WTC11 (cell line): ENCODE measurements around the gene ACVR1. TPM values are rescaled to one million over a fixed set of nuclear protein-coding genes. Genes with fewer than 3 reads are reported as not detected.

ENCODE experiments used
- ATAC-seq: fragments of 200-7000 bp; cut with Tn5 transposase; 2 replicates; pipeline ENCODE4 v1.10.0; 2021; ENCODE audit warnings: mild to moderate bottlenecking, moderate library complexity
- CTCF ChIA-PET: fragments of 300-600 bp; sonication (Branson Sonifier 250); formaldehyde crosslinking; loops from one replicate; lab custom pipeline; 2021; ENCODE audit warnings: antibody characterized with exemption; lab: Charles Lee
- POLR2A ChIA-PET: fragments of 350-600 bp; sonication (Branson Sonifier 250); formaldehyde crosslinking; loops from one replicate; lab custom pipeline; 2021; ENCODE audit warnings: antibody characterized with exemption; lab: Charles Lee
- DNase-seq: peaks from one replicate; pipeline ENCODE4 v3.0.0; 2021; ENCODE audit warnings: low spot score
- H3K27ac Mint-ChIP-seq: 2 replicates; pipeline ENCODE4 v1.8.0; 2021; ENCODE audit warnings: mixed read lengths
- H3K27me3 Mint-ChIP-seq: 2 replicates; pipeline ENCODE4 v1.8.0; 2021; ENCODE audit warnings: low read depth, mild to moderate bottlenecking, moderate library complexity, mixed read lengths
- H3K36me3 Mint-ChIP-seq: 2 replicates; pipeline ENCODE4 v1.8.0; 2021; ENCODE audit warnings: mixed read lengths
- H3K4me1 Mint-ChIP-seq: 2 replicates; pipeline ENCODE4 v1.8.0; 2022; ENCODE audit warnings: mixed read lengths
- H3K4me3 Mint-ChIP-seq: 2 replicates; pipeline ENCODE4 v1.8.0; 2021; ENCODE audit warnings: mild to moderate bottlenecking, moderate library complexity, mixed read lengths
- H3K9me3 Mint-ChIP-seq: 2 replicates; pipeline ENCODE4 v1.8.0; 2021; ENCODE audit warnings: mixed read lengths
- ATF3 ChIP-seq: sonication (generic); formaldehyde crosslinking; conservative IDR thresholded peaks from 2 replicates; pipeline ENCODE4 v1.8.1; 2022; ENCODE audit warnings: mild to moderate bottlenecking, missing genetic modification reagents
- ATF6 ChIP-seq: sonication (generic); formaldehyde crosslinking; IDR thresholded peaks from 2 replicates; pipeline ENCODE4 v1.8.1; 2023; ENCODE audit warnings: mild to moderate bottlenecking, missing genetic modification reagents
- HMGA2 ChIP-seq: fragments of 250-450 bp; sonication (Bioruptor Pico); IDR thresholded peaks from 2 replicates; pipeline ENCODE4 v1.4.0; 2021; ENCODE audit warnings: mild to moderate bottlenecking, moderate library complexity
- HMGXB4 ChIP-seq: sonication (generic); formaldehyde crosslinking; IDR thresholded peaks from 2 replicates; pipeline ENCODE4 v1.8.1; 2023; ENCODE audit warnings: mild to moderate bottlenecking, moderate library complexity, missing genetic modification reagents
- IRF2 ChIP-seq: sonication (generic); formaldehyde crosslinking; IDR thresholded peaks from 2 replicates; pipeline ENCODE4 v1.8.0; 2022; ENCODE audit warnings: low read depth, missing genetic modification reagents, borderline replicate concordance
- JAZF1 ChIP-seq: fragments of 250-450 bp; sonication (Bioruptor Pico); IDR thresholded peaks from 2 replicates; pipeline ENCODE4 v1.9.0; 2021; ENCODE audit warnings: moderate library complexity, mild to moderate bottlenecking, inconsistent platforms
- MYBL2 ChIP-seq: sonication (generic); formaldehyde crosslinking; IDR thresholded peaks from 2 replicates; pipeline ENCODE4 v1.8.1; 2023; ENCODE audit warnings: mild to moderate bottlenecking, moderate library complexity, missing genetic modification reagents
- PREB ChIP-seq: sonication (generic); formaldehyde crosslinking; IDR thresholded peaks from 2 replicates; pipeline ENCODE4 v1.8.1; 2022; ENCODE audit warnings: mild to moderate bottlenecking, missing genetic modification reagents, moderate library complexity, borderline replicate concordance
- STAT6 ChIP-seq: sonication (generic); formaldehyde crosslinking; conservative IDR thresholded peaks from 2 replicates; pipeline ENCODE4 v1.8.1; 2023; ENCODE audit warnings: mild to moderate bottlenecking, low read depth, missing genetic modification reagents, moderate library complexity
- ZNF263 ChIP-seq: sonication (generic); formaldehyde crosslinking; IDR thresholded peaks from 2 replicates; pipeline ENCODE4 v1.8.1; 2022; ENCODE audit warnings: low read depth, mild to moderate bottlenecking, moderate library complexity, missing genetic modification reagents
- ZNF396 ChIP-seq: fragments of 250-450 bp; sonication (Bioruptor Pico); IDR thresholded peaks from 2 replicates; pipeline ENCODE4 v1.8.0; 2021; ENCODE audit warnings: mild to moderate bottlenecking, moderate library complexity, borderline replicate concordance
- ZNF416 ChIP-seq: fragments of 250-450 bp; sonication (Bioruptor Pico); IDR thresholded peaks from 2 replicates; pipeline ENCODE4 v1.9.0; 2021; ENCODE audit warnings: mild to moderate bottlenecking, inconsistent platforms
- ZNF425 ChIP-seq: fragments of 250-450 bp; sonication (Bioruptor Pico); conservative IDR thresholded peaks from 2 replicates; pipeline ENCODE4 v1.9.0; 2021; ENCODE audit warnings: mild to moderate bottlenecking
- total RNA-seq: library from RNA; stranded (reverse); gene quantifications from 3 replicates; pipeline ENCODE4 v1.2.3, GENCODE V29; 2021

The ACVR1 gene
- total RNA-seq, 1 experiment from 2014 or later, result 19.2 TPM

GRCh38 chr2:157922815-157923214 is 46.7 kb upstream of the ACVR1 start:
- peaks cover 2% of the 10 kb centered on the region; the same call in 1 of the 2 replicates for H3K36me3 Mint-ChIP-seq

GRCh38 chr2:157922336-157922735 is 46.2 kb upstream of the ACVR1 start:
- peaks cover 7% of the 10 kb centered on the region for H3K9me3 Mint-ChIP-seq
- peaks cover 21% of the 10 kb centered on the region for H3K4me1 Mint-ChIP-seq
- no peak for ATAC-seq
- no peak overlapping the region for H3K27ac Mint-ChIP-seq
- H3K27me3 Mint-ChIP-seq, result peaks cover 90% of the 10 kb centered on the region
- H3K36me3 Mint-ChIP-seq, result peaks cover 3% of the 10 kb centered on the region; the same call in 1 of the 2 replicates
- POLR2A ChIA-PET, result no interaction called here
- CTCF ChIA-PET, result no interaction called here
- no peak for DNase-seq
- TF ChIP-seq ZNF425 (CRISPR knock-in tag) (no peak), ZNF263 (CRISPR knock-in tag) (no peak), HMGXB4 (no peak), MYBL2 (CRISPR knock-in tag) (no peak), ATF3 (CRISPR knock-in tag) (no peak), HMGA2 (CRISPR knock-in tag) (no peak), JAZF1 (CRISPR knock-in tag) (no peak)
- TF ChIP-seq, all 79 proteins: peak for 0
- no peak overlapping the region for H3K4me3 Mint-ChIP-seq

More at GRCh38 chr2:157922815-157923214, 46.7 kb upstream of the ACVR1 start:
- H3K4me3 Mint-ChIP-seq, result no peak overlapping the region
- H3K27ac Mint-ChIP-seq, result no peak overlapping the region
- ATAC-seq (no peak), DNase-seq (no peak)
- CTCF ChIA-PET, result no interaction called here
- peaks cover 21% of the 10 kb centered on the region for H3K4me1 Mint-ChIP-seq
- no peak for TF ChIP-seq ATF6 (CRISPR knock-in tag)
- TF ChIP-seq STAT6 (CRISPR knock-in tag), result no peak
- TF ChIP-seq HMGXB4, result no peak
- no peak for TF ChIP-seq IRF2
- no peak for TF ChIP-seq PREB (CRISPR knock-in tag)
- TF ChIP-seq ZNF416 (CRISPR knock-in tag), result no peak
- TF ChIP-seq ZNF396 (CRISPR knock-in tag), result no peak
- TF ChIP-seq, all 79 proteins: peak for 0
- Mint-ChIP-seq H3K9me3 (peaks cover 6% of the 10 kb centered on the region), H3K27me3 (peaks cover 90% of the 10 kb centered on the region)
- POLR2A ChIA-PET, result no interaction called here
